HUES6 (cell line): ENCODE results near the gene PCK2.

ENCODE experiments used
- H3K27ac ChIP-seq: 2 replicates; pipeline ENCODE4 v1.7.0; 2013; ENCODE audit warnings: low read depth, mild to moderate bottlenecking, low read length, inconsistent platforms
- H3K27me3 ChIP-seq: 2 replicates; pipeline ENCODE4 v1.6.1; 2013; ENCODE audit warnings: low read length; ENCODE audit not compliant: control insufficient read depth, insufficient read depth
- H3K36me3 ChIP-seq: 2 replicates; pipeline ENCODE4 v1.6.1; 2013; ENCODE audit warnings: low read length; ENCODE audit not compliant: control insufficient read depth, insufficient read depth
- H3K4me1 ChIP-seq: 2 replicates; pipeline ENCODE4 v1.6.1; 2013; ENCODE audit warnings: low read length; ENCODE audit not compliant: control insufficient read depth, insufficient read depth
- H3K4me3 ChIP-seq: 2 replicates; pipeline ENCODE4 v1.5.1; 2013; ENCODE audit warnings: low read depth, low read length
- H3K9ac ChIP-seq: one replicate; pipeline ENCODE4 v1.6.1; 2013; ENCODE audit warnings: mild to moderate bottlenecking, low read length
- H3K9me3 ChIP-seq: 2 replicates; pipeline ENCODE4 v1.6.1; 2013; ENCODE audit warnings: low read depth, low read length; ENCODE audit not compliant: control insufficient read depth, insufficient read depth

The PCK2 gene

GRCh38 chr14:24135584-24135833, 41.4 kb downstream of the PCK2 start:
- H3K9me3 ChIP-seq, result no peaks in the 10 kb centered on the region
- peaks cover 10% of the 10 kb centered on the region for H3K4me1 ChIP-seq
- no peaks in the 10 kb centered on the region; the same call in 1 of the 2 replicates for H3K27me3 ChIP-seq
- H3K9ac ChIP-seq, result no peak overlapping the region
- no peak overlapping the region for H3K27ac ChIP-seq
- H3K36me3 ChIP-seq, result peaks cover 27% of the 10 kb centered on the region
- H3K4me3 ChIP-seq, result peak overlapping the region; percentile 96

GRCh38 chr14:24135834-24136683, 41.9 kb downstream of the PCK2 start, which contains the start of gene PSME1:
Gene PSME1 (plus strand): TSS chr14:24136194. CDS start chr14:24136263, 69 bp downstream.
- H3K27ac ChIP-seq, result no peak within 1 kb of the TSS
- peak within 1 kb of the TSS; percentile 64 for H3K9ac ChIP-seq
- H3K4me1 ChIP-seq, result peaks cover 10% of the 10 kb centered on the region
- no peaks in the 10 kb centered on the region for H3K9me3 ChIP-seq
- H3K4me3 ChIP-seq, result peak within 1 kb of the TSS; percentile 96
- peaks cover 27% of the 10 kb centered on the region for H3K36me3 ChIP-seq
- H3K27me3 ChIP-seq, result no peaks in the 10 kb centered on the region; the same call in 1 of the 2 replicates

GRCh38 chr14:24136684-24137528, 42.8 kb downstream of the PCK2 start:
- H3K9ac ChIP-seq, result peak overlapping the region; percentile 64
- no peak overlapping the region for H3K27ac ChIP-seq
- peaks cover 27% of the 10 kb centered on the region for H3K36me3 ChIP-seq
- H3K27me3 ChIP-seq, result no peaks in the 10 kb centered on the region; the same call in 1 of the 2 replicates
- peak overlapping the region; percentile 96 for H3K4me3 ChIP-seq
- peaks cover 10% of the 10 kb centered on the region for H3K4me1 ChIP-seq
- no peaks in the 10 kb centered on the region for H3K9me3 ChIP-seq

GRCh38 chr14:24137529-24138395, 43.7 kb downstream of the PCK2 start:
- Histone ChIP-seq H3K27ac (no peak overlapping the region), H3K4me3 (0 out of 2 replicates have a peak overlapping the region, but pooled peaks have one; percentile 6), H3K9ac (no peak overlapping the region), H3K9me3 (no peaks in the 10 kb centered on the region), H3K4me1 (peaks cover 13% of the 10 kb centered on the region), H3K36me3 (peaks cover 27% of the 10 kb centered on the region), H3K27me3 (no peaks in the 10 kb centered on the region; the same call in 1 of the 2 replicates)

GRCh38 chr14:24138396-24139271, 44.5 kb downstream of the PCK2 start:
- Histone ChIP-seq H3K27ac (no peak overlapping the region), H3K9ac (no peak overlapping the region), H3K9me3 (no peaks in the 10 kb centered on the region), H3K36me3 (peaks cover 27% of the 10 kb centered on the region), H3K27me3 (no peaks in the 10 kb centered on the region; the same call in 1 of the 2 replicates), H3K4me1 (peaks cover 13% of the 10 kb centered on the region), H3K4me3 (no peak overlapping the region)

- Histone ChIP-seq H3K27ac (no peak overlapping the region), H3K36me3 (peaks cover 35% of the 10 kb centered on the region), H3K4me1 (peaks cover 13% of the 10 kb centered on the region), H3K9ac (no peak overlapping the region), H3K9me3 (no peaks in the 10 kb centered on the region), H3K27me3 (no peaks in the 10 kb centered on the region; the same call in 1 of the 2 replicates), H3K4me3 (peak overlapping the region; percentile 24)
Observed at GRCh38 chr14:24139272-24139934, 45.3 kb downstream of the PCK2 start.

GRCh38 chr14:24141097-24141880, 47.2 kb downstream of the PCK2 start, which contains the start of gene EMC9:
Gene EMC9 (minus strand): TSS chr14:24141591. CDS start chr14:24141304, 287 bp downstream.
- Histone ChIP-seq H3K27ac (peak within 1 kb of the TSS; percentile 27; the same call in 1 of the 2 replicates), H3K36me3 (peaks cover 39% of the 10 kb centered on the region), H3K9me3 (no peaks in the 10 kb centered on the region), H3K4me1 (peaks cover 12% of the 10 kb centered on the region), H3K9ac (peak within 1 kb of the TSS; percentile 88), H3K27me3 (no peaks in the 10 kb centered on the region; the same call in 1 of the 2 replicates), H3K4me3 (peak within 1 kb of the TSS; percentile 95)

GRCh38 chr14:24143511-24143910, 49.4 kb downstream of the PCK2 start:
- peaks cover 13% of the 10 kb centered on the region for H3K4me1 ChIP-seq
- H3K27me3 ChIP-seq, result no peaks in the 10 kb centered on the region
- H3K36me3 ChIP-seq, result peaks cover 26% of the 10 kb centered on the region
- H3K4me3 ChIP-seq, result no peak overlapping the region
- H3K27ac ChIP-seq, result no peak overlapping the region
- H3K9me3 ChIP-seq, result no peaks in the 10 kb centered on the region
- H3K9ac ChIP-seq, result no peak overlapping the region

- peaks cover 21% of the 10 kb centered on the region for H3K36me3 ChIP-seq
- no peak overlapping the region for H3K27ac ChIP-seq
- no peak overlapping the region for H3K9ac ChIP-seq
- H3K27me3 ChIP-seq, result no peaks in the 10 kb centered on the region
- H3K4me3 ChIP-seq, result no peak overlapping the region
- peaks cover 14% of the 10 kb centered on the region for H3K4me1 ChIP-seq
- H3K9me3 ChIP-seq, result no peaks in the 10 kb centered on the region
Observed at GRCh38 chr14:24144451-24144850, 50.3 kb downstream of the PCK2 start.
